Measurements from ENCODE around the gene HACD3.

The HACD3 gene

DNA sequence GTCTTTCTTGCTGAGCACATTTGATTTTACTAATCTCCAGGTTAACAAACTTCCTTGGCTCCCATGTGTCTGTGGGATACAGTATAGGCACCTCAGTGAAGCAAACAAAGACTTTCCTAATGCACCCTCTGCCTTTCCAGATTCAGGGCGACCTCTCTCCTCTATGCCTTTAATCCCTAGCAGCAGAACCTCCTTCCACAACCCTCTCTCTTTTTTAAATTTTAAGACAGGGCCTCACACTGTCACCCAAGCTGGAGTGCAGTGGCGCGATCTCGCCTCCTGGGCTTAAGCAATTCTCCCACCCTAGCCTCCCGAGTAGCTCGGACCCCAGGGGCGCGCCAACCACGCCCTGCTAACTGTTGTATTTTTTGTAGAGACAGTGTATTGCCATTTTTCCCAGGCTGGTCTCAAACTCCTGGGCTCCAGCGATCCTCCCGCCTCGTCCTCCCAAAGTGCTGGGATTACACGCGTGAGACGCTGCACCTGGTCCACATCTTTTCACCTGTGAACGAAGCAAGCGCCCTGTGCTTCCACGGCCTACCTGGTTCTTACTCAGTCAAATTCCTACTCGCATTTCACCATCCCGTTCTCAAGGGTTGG, 1.7 kb upstream of the HACD3 start:
- in situ Hi-C loops (cut with HindIII; ENCODE audit: low sequenced_read_pairs), result no loop called here
- H3K4me3 ChIP-seq (ENCODE audit: low read depth, low read length), result no peak overlapping the region

DNA sequence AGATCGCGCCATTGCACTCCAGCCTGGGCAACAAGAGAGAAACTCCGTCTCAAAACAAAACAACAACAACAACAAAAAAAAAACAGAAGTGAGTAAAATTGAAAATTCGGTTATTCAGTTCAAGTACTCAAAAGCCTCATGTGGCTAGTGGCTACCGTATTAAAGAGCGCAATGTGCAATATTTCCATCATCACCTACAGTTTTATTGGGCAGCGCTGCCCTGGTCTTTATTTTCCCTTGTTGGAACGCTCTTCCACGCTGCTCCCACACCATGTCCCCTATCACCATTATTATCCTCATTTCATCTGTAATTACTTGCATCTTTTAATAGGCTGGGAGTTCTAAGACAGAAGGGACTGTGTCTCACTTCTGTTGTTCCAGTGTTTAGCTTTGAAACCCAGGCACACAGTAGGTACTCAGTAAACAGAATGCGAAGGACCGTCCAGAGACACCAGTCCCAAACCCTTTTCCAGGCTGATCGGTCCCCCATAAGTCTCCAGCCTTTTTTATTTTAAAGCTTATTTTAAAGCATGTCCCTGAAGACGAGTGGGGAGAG, 423 bp upstream of the HACD3 start:
- H3K4me3 ChIP-seq (ENCODE audit: low read depth, low read length), result peak overlapping the region; percentile 79
- TF ChIP-seq, protein P1, sequence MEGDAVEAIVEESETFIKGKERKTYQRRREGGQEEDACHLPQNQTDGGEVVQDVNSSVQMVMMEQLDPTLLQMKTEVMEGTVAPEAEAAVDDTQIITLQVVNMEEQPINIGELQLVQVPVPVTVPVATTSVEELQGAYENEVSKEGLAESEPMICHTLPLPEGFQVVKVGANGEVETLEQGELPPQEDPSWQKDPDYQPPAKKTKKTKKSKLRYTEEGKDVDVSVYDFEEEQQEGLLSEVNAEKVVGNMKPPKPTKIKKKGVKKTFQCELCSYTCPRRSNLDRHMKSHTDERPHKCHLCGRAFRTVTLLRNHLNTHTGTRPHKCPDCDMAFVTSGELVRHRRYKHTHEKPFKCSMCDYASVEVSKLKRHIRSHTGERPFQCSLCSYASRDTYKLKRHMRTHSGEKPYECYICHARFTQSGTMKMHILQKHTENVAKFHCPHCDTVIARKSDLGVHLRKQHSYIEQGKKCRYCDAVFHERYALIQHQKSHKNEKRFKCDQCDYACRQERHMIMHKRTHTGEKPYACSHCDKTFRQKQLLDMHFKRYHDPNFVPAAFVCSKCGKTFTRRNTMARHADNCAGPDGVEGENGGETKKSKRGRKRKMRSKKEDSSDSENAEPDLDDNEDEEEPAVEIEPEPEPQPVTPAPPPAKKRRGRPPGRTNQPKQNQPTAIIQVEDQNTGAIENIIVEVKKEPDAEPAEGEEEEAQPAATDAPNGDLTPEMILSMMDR (IDR thresholded peaks at IDR 0.05; ENCODE audit: low read depth, low read length), result no peak
- no peak for DNase-seq (ENCODE audit: low read depth, low spot score)
- in situ Hi-C loops (cut with HindIII; ENCODE audit: low sequenced_read_pairs), result no loop called here

More for the DNA sequence above, 1.7 kb upstream of the HACD3 start:
- DNase-seq (ENCODE audit: low read depth, low spot score), result no peak
- TF ChIP-seq, protein P1 (IDR thresholded peaks at IDR 0.05; ENCODE audit: low read depth, low read length), result no peak

DNA sequence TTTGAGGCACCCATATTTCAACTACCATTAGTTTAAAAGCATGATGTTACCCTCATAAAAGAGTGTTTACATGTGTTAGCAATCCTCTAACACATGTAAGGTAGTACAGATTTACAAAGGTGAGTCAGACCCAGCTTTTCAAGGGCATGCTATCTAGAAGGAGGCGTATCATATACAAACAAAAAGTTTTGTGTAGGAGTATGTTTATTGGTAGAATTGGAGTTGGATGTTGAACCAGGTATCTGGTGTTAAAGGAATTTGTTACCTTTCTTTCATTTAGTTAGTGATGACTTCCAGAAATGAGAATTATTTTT, 2.4 kb downstream of the HACD3 start:
- DNase-seq (ENCODE audit: low read depth, low spot score), result no peak

DNA sequence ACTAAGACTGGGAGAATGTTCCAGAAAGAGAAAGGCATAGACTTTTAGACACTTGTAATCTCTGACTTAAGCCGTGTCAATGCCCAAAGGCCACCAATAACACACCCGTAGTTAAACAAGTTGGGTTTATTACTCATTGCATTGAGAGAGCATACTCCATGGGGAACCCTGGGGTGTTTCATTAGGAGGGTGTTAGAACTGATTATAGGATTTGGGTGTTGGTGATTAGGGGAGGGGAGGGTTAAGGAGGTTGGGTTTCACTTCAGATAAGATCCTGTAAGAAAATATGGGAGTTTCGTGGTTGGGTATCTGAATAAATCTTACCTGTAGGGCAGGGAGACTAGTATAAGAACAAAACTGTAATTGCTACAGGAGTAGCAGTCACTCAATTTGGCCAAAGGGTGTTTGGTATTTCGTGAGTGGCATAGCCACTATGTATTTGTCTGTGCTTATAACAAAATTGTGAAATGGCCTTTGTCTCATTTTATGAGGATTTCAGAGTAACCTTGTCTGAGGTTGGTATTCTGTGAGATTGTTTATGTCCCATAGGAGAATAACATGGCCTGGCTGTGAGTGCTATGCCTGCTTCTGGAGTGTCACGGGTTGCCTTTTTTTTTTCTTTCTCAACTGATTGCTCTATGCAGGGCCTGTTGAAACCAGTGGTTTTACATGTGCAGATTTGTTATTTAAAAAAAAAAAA, 2.9 kb downstream of the HACD3 start:
- DNase-seq (ENCODE audit: low read depth, low spot score), result no peak
- H3K4me3 ChIP-seq (ENCODE audit: low read depth, low read length), result no peak overlapping the region
- TF ChIP-seq, protein P1 (IDR thresholded peaks at IDR 0.05; ENCODE audit: low read depth, low read length), result no peak
- in situ Hi-C loops (cut with HindIII; ENCODE audit: low sequenced_read_pairs), result no loop called here

More for the DNA sequence above, 2.4 kb downstream of the HACD3 start:
- TF ChIP-seq, protein P1 (IDR thresholded peaks at IDR 0.05; ENCODE audit: low read depth, low read length), result no peak
- in situ Hi-C loops (cut with HindIII; ENCODE audit: low sequenced_read_pairs), result no loop called here
- no peak overlapping the region for H3K4me3 ChIP-seq (ENCODE audit: low read depth, low read length)

DNA sequence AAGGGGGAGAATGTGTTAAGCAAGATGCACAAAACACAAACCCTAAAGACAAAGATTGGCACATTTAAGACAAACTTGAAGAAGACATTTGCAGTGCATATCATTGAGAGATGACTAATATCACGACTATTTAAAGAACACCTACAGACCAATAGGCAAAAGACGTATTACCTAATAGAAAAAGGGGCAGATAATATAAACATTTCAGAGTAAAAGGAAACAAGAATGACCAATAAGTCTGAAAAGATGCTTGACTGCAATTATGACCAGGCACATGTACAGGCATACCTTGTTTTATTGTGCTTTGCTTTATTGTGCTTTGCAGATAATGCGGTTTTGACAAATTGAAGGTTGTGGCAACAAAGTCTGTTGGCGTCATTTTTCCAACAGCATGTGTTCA, 4.9 kb downstream of the HACD3 start:
- TF ChIP-seq, protein P1 (IDR thresholded peaks at IDR 0.05; ENCODE audit: low read depth, low read length), result no peak
- DNase-seq (ENCODE audit: low read depth, low spot score), result no peak
- in situ Hi-C loops (cut with HindIII; ENCODE audit: low sequenced_read_pairs), result no loop called here

DNA sequence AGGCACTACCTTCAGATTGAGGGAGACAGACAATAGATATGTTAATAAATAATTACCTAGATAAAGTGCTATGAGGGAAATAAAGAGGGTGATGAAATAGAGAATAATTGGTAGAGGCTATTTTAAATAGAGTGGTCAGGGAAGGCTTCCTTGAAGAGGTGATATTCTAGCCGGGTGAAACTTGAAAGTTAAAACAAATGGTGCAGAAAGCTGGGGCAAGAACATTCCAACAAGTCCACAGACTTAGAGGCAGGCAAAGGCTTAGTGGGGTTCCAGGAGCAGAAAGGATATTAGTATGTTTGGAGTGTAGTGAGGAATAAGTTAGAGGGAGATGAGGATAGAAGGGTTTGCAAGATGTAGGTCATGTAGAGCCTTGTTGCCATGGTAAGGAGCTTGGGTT, 10.1 kb downstream of the HACD3 start:
- in situ Hi-C loops (cut with HindIII; ENCODE audit: low sequenced_read_pairs), result no loop called here
- DNase-seq (ENCODE audit: low read depth, low spot score), result no peak
- H3K4me3 ChIP-seq (ENCODE audit: low read depth, low read length), result no peak overlapping the region
- TF ChIP-seq, protein P1 (IDR thresholded peaks at IDR 0.05; ENCODE audit: low read depth, low read length), result no peak

More for the DNA sequence above, 4.9 kb downstream of the HACD3 start:
- H3K4me3 ChIP-seq (ENCODE audit: low read depth, low read length), result no peak overlapping the region
